ENCODE measurements around the gene STX7.
A peak's percentile ranks its signal among the peaks of the same experiment; 100 is the strongest.
"Not testable (repeated sequence)": the region's sequence is repeated elsewhere in the genome, so short reads cannot be mapped to it uniquely, and the experiment has no call there.

Gene STX7

GRCh38 chr6:132512638-132513632 is at the start of gene STX7:
Gene STX7, minus strand, starts transcription at chr6:132513116. Its CDS starts 9,586 bp downstream, at chr6:132503530.
- peak; percentile 85 to 86 for DNase-seq

DNA sequence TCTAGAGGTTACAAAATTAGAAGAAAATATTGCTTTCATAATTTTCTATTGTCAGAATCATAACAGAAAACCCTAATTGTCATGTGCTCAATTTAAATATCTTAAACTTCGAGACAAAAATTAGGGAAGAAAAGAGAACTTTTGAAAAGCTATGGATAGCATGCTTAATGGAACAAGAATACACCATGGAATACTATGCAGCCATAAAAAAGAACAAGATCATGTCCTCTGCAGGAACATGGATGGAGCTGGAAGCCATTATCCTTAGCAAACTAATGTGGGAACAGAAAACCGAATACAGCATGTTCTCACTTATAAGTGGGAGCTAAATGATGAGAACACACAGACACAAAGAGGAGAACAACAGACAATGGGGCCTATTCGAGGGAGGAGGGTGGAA is 47.2 kb upstream of the STX7 start:
- DNase-seq, result not testable (repeated sequence)

DNA sequence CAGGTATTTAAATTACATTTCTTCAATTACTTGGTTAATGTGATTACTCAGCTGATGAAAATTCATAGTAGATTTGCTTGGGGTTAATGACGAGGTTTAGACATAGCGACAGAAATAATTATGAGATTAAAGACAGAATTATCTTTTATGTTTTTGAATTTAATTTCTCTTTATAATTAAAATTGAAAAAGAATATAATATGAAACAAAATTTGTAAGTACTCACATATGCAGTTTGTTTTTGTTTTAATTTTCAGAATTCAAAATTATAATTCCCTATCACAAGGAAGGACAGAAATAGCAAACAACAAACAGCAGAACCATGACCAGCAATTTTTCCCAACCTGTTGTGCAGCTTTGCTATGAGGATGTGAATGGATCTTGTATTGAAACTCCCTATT is 39.5 kb upstream of the STX7 start, which contains the start of gene TAAR8:
TSS of gene TAAR8 (plus strand) at position 301 of the 400 bp plus-strand sequence. CDS start at position 322, 21 bp downstream.
- DNase-seq, result no peak

DNA sequence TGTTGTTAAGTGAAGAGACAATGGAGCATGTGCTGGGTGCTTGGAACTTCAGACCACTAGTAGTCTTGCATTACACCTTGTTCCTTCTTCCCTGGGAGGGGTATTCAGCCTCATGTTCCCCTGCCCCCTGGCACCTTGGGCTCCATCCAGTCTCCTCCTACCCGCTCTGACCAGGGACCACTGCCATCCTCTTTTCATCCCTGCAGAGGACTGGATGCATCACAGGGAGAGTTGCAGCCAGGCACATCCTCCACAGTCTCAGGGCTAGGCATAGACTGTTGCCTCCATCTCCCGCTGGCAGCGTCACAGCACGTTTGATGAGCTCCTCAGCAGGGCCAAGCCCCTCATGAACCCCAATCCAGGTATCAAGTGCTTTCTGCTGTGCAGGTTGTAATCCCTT is 38.3 kb upstream of the STX7 start:
- no peak for DNase-seq

DNA sequence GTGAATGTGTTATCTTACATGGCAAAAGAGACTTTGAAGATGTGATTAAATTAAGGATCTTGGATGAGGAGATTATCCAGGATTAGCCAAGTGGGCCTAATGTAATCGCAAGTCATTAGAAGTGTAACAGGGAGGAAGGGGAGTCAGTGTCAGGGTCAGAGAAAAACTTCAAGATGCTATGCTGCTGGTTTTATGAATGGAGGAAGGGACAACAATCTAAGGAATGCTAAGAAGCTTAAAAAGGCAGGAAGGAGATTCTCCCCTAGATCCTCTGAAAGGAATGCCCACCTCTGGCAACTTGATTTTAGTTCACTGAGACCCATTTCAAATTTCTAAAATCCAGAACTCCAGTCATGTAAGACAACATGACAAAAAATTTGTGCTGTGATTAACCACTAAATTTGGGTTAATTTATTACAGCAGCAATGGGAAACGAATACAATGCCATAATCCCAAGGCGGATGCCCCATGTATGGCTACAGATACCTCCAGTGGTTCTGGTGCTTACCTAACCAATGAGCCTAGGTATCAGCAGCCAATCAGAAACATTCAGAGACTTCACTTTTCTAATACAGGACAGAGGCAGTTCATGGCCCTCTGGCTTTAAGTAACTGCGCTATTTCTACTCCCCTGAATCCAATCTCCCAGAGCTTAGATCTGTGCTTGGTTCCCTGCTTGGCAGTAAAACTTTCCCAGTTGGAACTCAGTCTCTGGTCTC is 36.0 kb upstream of the STX7 start:
- DNase-seq, result no peak

- no peak for DNase-seq
Measured at GRCh38 chr6:132544826-132545225, 31.9 kb upstream of the STX7 start.

GRCh38 chr6:132537977-132538376 is 25.1 kb upstream of the STX7 start, which contains the start of gene TAAR9:
Gene TAAR9, plus strand, starts transcription at chr6:132538277. Its CDS starts 13 bp downstream, at chr6:132538290.
- no peak for DNase-seq

GRCh38 chr6:132537145-132537544 is 24.2 kb upstream of the STX7 start:
- no peak for DNase-seq

GRCh38 chr6:132534546-132534945 is 21.6 kb upstream of the STX7 start:
- DNase-seq, result not testable (repeated sequence)

DNA sequence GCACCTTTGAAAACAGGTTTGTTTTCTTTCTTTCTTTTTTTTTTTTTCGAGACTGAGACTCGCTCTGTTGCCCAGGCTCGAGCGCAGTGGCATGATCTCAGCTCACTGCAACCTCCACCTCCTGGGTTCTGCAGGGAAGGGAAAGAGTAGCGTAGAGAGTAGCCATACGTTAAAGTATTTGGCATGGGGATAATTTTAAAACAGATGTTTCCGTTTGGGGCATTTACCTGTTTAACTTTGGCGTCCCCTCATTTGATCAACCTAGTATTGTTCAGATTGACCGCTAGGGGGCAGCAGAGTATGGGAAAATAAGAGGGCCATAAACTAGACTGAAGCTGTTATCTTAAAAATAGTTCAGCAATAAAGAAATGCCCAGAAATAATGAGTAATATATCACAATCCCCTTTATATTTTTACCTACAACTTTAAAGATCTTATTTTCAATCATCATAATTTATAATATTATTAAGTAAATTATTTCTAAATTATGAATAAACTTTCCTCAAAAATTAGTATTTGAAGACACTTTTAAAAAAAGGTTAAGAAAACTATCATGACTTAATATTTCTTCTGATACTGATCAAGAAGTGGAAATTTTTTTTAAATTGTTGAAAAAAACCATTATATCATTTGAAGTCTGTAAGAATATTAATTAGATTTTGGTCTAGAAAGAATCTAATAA is 17.5 kb upstream of the STX7 start:
- peak; percentile 23 to 57 for DNase-seq

DNA sequence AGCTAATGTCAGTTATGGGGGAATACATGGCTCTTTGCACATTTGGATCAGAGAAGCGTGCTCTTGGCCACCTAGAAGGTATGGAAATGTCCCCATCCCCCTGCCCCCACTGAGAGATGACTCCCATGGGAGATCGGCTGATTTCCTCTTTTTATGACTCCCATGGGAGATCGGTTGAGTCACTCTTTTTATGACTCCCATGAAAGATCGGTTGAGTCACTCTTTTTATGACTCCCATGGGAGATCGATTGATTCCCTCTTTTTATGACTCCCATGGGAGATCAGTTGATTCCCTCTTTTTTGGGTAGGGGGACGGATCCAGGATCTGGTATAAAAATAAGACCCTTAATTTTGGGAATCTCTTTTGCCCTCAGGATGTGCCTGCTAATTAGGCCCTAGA is 14.9 kb upstream of the STX7 start:
- peak in 1 of 2 experiments; percentile 4 for DNase-seq

- DNase-seq, result no peak
Measured at GRCh38 chr6:132526461-132526860, 13.5 kb upstream of the STX7 start.

DNA sequence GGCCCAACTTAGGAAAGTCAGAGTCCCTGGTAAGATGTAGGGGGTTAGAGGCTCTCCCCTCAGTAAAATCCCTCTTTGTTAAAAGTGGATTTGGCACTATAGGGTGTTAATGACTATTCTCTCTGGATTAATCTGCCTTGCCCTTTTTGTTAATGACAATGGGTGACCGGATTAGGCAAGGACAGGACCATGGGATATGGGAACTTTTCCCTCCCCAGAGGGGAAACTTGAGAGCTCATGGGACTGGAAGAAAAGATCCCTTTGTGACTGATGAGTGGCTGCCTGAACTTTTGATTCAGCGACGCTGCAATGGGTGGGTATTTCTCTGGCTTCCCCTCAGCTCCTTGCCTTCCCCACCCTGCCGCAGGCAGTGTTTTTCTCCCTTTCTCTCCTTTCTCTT is 12.9 kb upstream of the STX7 start:
- no peak for DNase-seq

DNA sequence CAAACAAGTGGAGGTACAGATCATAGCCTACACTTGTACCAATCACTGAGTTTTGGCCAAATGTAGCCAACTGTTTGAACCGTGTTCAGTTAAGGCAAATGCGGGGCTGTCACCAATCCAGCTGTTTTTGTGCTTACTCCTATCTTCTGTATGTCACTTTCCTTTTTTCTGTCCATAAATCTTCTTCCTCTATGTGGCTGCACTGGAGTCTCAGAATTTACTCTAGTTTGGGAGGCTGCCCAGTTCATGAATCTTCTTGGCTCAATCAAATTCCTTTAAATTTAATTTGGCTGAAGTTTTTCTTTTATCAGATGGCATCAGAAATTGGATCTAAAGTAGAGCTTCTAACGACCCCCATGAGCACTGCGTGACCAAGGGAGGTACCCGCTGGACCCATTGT is 11.7 kb upstream of the STX7 start:
- DNase-seq, result no peak

DNA sequence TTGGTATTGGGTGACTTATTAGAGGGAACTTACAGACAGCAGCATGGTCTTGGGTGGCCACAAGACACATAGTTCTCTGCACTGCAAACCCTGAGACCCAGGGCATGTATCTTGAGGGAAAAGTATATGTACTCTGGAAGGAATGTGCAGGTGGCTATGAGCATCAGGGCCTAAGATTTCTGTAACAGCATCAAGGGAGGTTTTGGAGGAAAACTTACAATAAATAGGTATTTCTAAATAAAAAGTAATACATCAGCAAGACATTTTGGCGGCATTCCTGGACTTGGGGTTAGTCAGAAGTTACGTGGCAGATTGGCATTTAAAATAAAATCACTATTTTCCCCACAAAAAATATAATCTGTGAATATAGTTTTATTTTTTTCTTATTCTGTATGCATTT is 8.0 kb upstream of the STX7 start:
- no peak for DNase-seq

- no peak for DNase-seq
Measured at GRCh38 chr6:132515386-132515785, 2.5 kb upstream of the STX7 start.

- DNase-seq, result no peak
Measured at GRCh38 chr6:132513831-132514545, 1.1 kb upstream of the STX7 start.

GRCh38 chr6:132512342-132512637 is 626 bp downstream of the STX7 start:
- no peak for DNase-seq

GRCh38 chr6:132511831-132512220 is 1.1 kb downstream of the STX7 start:
- no peak for DNase-seq

DNA sequence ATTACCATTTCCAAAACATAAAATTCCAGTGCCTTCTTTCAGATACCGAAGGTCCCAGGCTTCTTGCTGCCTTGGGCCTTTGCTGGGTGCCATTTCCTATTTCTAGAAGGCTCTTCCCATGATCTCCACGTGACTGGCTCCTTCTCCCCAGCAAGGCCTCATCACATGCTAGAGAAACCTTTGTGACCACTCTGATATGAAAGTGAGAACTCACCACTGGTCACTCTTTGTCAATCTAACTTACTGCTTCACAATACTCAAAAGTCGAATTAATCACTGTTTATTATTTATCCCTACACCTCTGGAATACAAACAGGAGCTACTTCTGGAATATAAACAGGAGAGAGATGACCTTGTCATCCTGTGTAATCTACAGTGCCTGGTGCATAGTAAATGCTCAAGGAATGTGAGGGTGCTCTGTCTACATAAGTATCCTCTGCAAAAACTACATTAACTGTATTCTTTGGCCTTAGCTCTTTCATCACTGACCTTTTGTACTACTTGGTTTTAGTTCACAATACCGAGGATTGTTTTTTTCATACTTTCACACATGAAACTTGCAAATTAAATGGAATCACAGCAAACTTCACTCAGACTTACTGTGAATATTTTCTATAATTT is 1.6 kb downstream of the STX7 start:
- no peak for DNase-seq

DNA sequence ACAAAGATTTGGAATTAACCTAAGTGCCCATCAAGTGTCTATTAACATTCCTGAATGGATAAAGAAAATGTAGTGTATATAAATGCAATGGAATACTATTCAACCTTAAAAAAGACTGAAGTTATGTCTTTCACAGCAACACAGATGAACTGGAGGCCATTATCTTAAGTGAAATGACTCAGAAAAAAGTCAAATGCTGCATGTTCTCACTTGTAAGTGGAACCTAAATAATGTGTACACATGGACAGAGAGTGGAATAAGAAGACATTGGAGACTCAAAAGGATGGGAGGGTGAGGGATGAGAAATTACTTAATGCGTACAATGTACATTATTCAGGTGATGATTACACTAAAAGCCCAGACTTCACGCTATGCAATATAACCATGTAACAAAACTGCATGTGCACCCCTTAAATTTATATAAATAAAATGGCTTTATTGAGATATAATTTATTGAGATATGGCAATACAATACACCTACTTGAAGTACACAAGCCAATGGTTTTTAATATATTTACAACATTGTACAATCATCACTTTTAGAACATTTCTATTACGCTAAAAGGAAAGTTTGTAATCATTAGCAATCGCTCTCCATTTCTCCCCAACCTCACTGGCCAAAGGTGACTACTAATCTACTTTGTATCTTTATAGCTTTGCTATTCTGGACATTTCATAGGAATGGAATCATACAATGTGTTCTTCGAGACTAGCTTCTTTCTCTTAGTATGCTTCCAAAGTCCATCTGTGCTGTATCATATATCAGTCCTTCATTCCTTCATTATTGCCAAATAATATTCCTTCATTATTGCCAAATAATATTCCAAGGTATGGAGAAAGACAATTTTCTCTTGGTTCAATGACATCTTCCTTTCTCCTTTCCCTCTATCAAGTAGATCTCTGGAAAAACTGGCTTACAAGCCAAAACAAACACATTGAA is 5.8 kb downstream of the STX7 start:
- DNase-seq, result no peak

Measured in SHP77 (cell line).